Epithelial cell of prostate (primary cell): ENCODE data around the gene ORAI2.

ENCODE experiments used
- DNase-seq: peaks from one replicate; pipeline ENCODE4 v3.0.0-alpha.2; 2011; ENCODE audit warnings: low read depth, low spot score
- H3K27ac ChIP-seq: fragments of 450-650 bp; 2 replicates; pipeline ENCODE4 v1.5.1; 2017; ENCODE audit warnings: mild to moderate bottlenecking

ORAI2 gene

GRCh38 chr7:102413091-102413490, 20.3 kb upstream of the ORAI2 start:
- no peak overlapping the region for H3K27ac ChIP-seq
- DNase-seq, result no peak

DNA sequence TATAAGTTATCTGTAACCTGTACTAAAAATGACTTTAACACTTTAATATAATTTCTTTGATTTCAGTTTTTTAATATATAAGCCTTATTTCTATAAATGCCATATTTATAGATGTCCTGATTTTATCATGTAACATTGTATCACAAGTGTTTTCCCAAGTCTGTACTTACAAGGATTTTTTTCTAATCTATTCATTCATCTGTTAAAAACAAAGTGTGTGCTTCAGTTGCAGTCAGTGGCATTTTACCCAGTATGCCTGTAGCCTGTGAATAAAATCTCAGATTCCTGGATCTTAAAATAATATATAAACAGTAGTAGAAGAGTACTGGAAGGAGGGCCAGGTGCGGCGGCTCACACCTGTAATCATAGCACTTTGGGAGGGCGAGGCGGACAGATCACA, 19.8 kb upstream of the ORAI2 start:
- DNase-seq, result no peak
- no peak overlapping the region for H3K27ac ChIP-seq

DNA sequence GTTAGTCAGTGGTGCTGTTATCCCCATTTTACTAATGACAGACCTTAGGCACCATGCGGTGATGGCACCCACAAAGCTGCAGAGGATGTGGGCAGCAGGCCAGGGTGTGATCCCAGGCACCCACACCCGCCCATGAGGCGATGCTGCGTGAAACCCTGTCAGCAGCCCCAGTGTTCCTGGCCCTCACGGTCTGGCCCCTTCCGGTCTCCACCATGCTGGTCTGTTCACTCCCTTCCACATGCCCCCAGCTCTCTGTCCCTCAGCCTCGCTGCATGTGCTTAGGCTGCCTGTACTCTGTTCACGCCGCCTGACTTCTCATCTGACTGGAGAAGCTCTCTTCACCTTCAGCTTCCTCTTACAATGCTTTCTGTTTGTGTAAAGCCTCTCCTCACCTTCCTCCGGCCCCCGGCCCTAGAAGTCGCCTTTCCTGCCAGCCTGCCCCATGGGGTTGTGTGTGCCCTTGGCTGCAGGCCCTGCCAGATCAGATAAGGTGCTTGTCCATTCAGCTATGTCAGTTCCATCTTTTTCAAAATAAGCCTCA, 17.6 kb upstream of the ORAI2 start:
- no peak overlapping the region for H3K27ac ChIP-seq
- DNase-seq, result no peak

DNA sequence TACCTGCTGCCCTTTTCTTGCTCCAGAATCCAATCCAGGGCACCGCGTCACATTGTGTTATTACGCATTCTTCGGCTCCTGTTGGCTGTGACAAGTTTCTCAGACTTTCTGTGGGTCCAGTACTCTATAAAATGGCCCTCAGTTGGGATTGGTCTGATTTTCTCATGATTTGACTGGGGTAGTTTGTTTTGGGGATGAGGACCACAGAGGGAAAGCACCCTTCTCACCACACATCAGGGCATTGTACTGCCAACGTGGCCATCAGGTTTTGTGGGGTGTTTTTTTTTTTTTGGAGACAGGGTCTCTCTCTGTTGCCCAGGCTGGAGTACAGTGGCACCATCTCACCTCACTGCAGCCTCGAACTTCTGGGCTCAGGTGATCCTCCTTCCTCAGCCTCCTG, 17.0 kb upstream of the ORAI2 start:
- DNase-seq, result no peak
- H3K27ac ChIP-seq, result no peak overlapping the region

DNA sequence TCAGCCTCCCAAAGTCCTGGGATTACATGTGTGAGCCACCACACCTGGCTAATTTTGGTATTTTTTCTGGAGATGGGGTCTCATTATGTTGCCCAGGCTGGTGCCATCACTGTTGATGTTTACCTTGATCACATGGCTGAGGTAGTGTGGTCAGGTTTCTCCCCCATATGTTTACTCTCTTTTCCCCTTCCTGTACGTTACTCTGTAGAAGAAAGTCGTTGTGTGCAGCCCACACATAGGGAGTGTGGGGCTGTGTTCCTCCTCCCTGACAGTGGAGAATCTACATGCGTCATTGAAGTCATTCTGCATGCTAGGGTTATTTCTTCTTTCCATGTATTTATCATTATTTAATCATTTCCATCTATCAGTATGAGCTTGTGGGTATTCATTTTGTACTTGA, 16.3 kb upstream of the ORAI2 start:
- no peak overlapping the region for H3K27ac ChIP-seq
- DNase-seq, result no peak

DNA sequence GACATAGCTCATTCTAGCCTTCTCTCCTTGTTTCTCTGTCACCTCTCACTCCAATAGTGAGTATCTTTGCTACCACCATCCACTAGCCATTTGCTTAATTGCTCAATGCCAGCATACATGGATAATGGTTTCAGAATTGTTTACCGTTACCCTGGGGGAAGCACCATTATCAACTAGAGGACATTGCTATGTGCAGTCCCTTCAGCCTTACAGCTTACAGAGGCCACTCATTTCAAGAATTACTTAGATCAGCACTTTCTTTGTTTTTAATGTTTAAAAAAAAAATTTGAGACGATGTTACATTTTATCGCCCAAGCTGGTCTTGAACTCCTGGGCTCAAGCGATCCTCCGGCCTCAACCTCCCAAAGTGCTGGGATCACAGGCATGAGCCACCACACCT, 14.8 kb upstream of the ORAI2 start:
- H3K27ac ChIP-seq, result no peak overlapping the region

GRCh38 chr7:102421706-102422240, 11.6 kb upstream of the ORAI2 start:
- no peak for DNase-seq
- no peak overlapping the region for H3K27ac ChIP-seq

More for the DNA sequence above, 14.8 kb upstream of the ORAI2 start:
- DNase-seq, result no peak

- no peak overlapping the region for H3K27ac ChIP-seq
- no peak for DNase-seq
Measured at GRCh38 chr7:102424129-102424551, 9.2 kb upstream of the ORAI2 start.

DNA sequence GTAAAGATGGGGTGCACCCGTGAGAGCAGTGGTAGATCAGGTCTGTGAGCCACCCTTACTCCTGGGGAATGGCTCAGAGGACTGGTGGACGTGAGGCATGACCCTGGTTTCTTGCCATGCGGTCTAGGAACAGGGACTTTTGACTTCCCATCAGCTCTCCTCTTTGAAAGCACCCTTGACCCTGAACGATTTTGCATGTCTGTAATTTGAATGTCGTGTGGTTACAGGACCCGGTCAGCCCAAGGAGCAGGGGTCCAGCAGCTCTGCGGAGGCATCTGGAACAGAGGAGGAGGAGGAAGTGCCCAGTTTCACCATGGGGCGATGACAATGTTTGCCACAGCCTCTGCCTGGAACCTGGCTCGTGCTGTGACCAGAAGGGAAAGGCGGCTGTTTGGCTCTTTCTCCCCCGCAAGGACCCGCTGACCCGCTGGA, 8.6 kb upstream of the ORAI2 start:
- no peak overlapping the region for H3K27ac ChIP-seq
- DNase-seq, result no peak

DNA sequence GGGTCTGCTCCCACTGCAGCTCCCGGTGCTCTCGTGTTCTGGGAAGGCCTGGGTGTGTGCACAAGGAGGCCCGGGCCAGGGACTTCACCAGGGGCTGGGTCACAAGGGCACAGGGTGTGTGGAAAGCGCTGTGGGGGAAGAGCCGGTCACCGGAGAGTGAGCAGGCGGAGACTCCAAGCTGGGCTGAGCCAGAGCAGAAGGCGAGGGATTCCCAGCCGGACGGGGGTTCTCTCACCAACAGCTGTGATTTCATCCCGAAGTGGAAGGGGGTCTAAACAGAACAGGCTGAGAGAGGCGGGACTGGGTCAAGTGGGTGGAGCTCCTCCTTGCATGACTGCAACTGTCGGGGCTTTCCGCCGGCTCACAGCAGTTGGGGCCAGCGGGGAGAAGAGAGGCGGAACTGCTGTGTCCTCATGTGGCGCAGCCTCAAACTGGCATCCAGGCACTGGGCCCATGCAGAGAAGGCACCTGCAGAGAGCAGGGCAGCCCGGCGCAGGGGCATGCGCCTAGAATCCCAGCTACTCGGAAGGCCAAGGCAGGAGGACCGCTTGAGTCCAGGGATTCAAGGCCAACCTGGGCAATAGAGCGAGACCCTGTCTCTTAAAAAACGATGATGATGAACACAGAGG, 7.6 kb upstream of the ORAI2 start:
- H3K27ac ChIP-seq, result no peak overlapping the region
- no peak for DNase-seq

- no peak for DNase-seq
- no peak overlapping the region for H3K27ac ChIP-seq
Measured at GRCh38 chr7:102426268-102427018, 6.9 kb upstream of the ORAI2 start.

DNA sequence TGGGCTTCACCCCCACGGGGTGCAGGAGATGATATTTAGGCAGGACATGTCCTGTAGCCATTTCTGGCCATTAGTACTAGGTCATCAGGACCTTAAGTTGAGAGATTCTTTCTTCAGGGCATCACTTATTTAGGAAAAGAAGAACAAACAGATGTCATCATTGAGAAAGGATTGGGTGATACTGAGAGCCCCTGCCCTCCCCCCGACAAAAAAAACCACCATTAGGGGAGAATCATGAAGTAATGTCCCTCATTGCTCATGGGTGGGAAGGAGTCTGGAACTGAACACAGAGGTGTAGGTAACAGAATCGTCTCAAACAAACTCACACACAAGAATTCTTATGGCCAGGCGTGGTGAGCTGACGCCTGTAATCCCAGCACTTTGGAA, 6.4 kb upstream of the ORAI2 start:
- no peak overlapping the region for H3K27ac ChIP-seq
- DNase-seq, result no peak

DNA sequence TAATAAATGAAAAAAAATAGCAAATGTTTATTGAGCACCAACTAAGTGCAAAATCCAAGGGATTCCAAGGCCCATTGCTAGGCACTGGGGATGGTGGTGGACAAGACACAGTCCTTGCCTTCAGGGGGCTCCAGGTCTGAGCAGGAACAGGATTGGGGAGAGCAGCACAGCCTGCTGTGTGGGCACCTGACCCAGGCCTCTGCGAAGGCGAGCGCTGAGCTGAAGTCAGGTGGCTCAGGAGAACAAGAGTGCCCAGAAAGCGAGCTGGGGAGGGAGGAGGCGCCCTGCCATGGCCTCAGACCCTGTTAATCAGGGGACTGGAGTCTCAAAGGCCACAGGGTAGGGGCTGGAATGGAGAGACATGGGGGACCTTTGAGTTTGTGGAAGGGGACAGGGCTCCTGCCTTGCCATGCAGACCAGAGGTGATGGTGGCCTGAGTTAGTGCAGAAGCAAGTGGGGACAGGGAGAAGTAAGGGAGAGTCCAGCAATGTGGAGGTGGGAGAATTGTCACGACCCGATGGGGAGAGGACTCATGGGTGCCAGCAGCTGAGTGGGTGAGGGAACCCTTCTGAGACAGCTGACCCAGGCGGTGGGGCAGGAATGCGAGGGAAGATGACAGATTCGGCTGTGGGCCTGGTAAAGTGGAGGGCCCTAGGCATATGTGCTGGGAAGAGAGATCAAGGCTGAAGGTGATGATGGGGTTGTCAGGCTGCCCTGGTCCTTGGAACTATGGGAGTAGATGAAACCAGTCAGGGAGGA, 4.1 kb upstream of the ORAI2 start:
- DNase-seq, result no peak
- H3K27ac ChIP-seq, result no peak overlapping the region

DNA sequence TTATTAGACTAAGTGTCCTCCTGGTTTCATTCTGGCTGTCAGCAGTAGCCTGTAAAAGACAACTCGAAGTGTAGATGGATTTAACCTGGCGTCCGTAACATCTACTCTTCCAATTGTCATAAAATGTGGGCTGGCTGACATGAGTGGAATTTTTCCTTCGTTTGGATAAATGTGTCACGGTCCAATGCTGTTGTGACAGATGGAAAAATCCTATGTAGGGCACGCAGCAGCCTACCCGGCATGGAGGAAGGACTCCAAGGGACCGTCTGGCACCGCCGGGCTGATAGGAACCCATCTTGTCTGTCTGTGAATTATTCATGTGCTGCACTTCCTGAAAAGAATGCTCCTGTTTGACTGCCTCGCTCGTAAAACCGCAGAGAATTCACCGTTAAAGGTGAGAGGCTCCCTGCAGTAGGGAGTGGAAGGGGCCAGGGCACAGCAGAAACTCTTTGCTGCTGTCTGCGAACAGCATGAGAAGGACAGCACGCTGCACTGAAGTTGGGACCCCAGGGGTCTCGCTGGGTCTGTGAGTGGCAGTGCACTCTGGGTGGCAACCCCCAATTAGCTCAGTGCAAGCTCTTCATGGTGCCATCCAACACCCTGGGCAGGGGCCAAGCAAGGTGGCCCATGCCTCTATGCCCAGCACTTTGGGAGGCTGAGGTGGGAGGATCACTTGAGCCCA, 1.6 kb upstream of the ORAI2 start:
- peak overlapping the region; percentile 76 for H3K27ac ChIP-seq
- DNase-seq, result no peak

GRCh38 chr7:102432442-102433218, 745 bp upstream of the ORAI2 start:
- DNase-seq, result no peak
- peak overlapping the region; percentile 76 for H3K27ac ChIP-seq

DNA sequence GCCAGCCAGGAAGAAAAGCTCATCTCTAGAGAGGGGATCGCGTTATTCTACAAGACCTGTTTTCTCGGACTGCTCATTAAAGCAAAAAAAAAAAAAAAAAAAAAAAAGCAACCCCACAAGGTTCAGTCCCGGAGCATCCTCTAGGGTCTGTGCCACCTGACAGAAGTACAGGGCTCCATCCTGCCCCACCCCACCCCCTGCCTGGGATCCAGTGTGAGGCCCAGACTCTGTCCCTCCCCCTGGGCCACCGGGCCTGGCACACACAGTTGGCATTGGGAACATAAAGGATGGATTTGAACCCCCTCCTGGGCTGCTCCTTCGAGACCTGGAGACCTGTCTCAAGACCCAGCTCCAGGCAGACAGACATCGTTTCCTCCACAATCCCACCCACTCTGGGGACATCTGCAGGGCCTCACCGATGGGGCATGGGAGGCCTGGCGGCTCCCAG, 688 bp downstream of the ORAI2 start:
- DNase-seq, result no peak
- H3K27ac ChIP-seq, result no peak overlapping the region

DNA sequence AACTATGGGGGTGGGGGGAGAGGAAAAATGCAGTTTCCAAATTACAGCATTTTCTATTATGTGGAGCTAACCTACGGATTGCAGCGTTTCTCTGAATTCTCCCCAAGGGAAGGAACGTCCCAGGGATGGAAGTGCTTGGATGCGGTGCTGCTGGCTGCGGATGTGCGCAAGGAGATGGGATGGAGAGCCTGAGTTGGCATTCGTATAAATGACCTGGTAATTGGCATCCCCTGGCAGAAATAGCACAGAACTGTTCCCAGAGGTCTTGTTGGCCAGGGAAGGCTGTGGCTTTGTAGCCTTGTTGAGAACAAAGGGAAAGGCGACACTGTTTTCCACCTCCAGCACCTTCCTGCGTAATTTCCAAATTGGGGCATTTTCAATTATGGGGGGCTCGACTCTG, 2.7 kb downstream of the ORAI2 start:
- no peak overlapping the region for H3K27ac ChIP-seq
- no peak for DNase-seq

DNA sequence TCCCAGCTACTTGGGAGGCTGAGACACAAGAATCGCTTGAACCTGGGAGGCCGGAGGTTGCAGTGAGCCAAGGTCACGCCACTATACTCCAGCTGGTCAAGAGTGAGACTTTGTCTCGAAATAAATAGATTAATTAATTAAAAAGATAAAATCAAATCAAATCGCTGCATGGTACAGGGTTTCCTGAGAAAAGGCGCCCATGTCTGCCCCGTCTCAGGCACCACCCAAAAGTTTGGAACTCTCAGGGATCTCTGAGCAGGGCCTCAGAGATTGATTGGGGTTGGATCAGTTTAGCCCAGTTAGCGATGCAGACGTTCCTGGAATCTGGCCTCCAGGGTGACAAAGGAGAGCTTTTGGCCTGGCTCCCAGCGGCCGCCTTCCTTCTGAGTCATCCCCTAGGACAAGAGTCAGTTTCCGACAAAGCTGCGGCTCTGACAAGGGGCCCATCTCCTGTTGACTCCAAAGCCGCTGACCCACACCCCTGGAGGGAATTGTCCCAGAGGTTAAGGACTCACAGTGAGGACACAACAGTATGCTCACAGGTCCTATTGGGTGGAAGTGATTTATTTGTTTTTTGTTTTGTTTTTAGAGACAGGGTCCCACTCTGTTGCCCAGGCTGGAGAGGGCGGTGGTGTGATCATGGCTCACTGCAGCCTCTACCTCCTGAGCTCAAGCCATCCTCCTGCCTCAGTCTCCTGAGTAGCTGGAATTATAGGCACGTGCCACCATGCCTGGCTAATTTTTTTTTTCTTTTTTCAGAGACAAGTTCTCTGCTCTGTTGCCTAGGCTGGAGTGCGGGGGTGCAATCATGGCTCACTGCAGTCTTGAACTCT, 6.8 kb downstream of the ORAI2 start:
- DNase-seq, result no peak
- H3K27ac ChIP-seq, result no peak overlapping the region
